Glutamatergic neuron (in vitro differentiated cells): ENCODE data around the gene DERA. TPM values are rescaled to one million over a fixed set of nuclear protein-coding genes. Genes with fewer than 3 reads are reported as not detected.

Source experiments
- DNase-seq: peaks from one replicate; pipeline ENCODE4 v3.0.0; 2022
- H3K27ac Mint-ChIP-seq: one replicate; pipeline ENCODE4 v1.8.0; 2020; ENCODE audit warnings: mild to moderate bottlenecking, mixed read lengths, inconsistent platforms; ENCODE audit not compliant: unreplicated experiment
- H3K27me3 Mint-ChIP-seq: one replicate; pipeline ENCODE4 v1.8.0; 2020; ENCODE audit warnings: mild to moderate bottlenecking, moderate library complexity, mixed read lengths, inconsistent platforms; ENCODE audit not compliant: unreplicated experiment
- H3K36me3 Mint-ChIP-seq: one replicate; pipeline ENCODE4 v1.8.0; 2020; ENCODE audit warnings: mild to moderate bottlenecking, mixed read lengths, inconsistent platforms; ENCODE audit not compliant: unreplicated experiment
- H3K4me1 Mint-ChIP-seq: one replicate; pipeline ENCODE4 v1.8.0; 2020; ENCODE audit warnings: mild to moderate bottlenecking, low read depth, mixed read lengths, inconsistent platforms; ENCODE audit not compliant: unreplicated experiment
- H3K4me3 Mint-ChIP-seq: one replicate; pipeline ENCODE4 v1.8.0; 2020; ENCODE audit warnings: mild to moderate bottlenecking, mixed read lengths, inconsistent platforms; ENCODE audit not compliant: unreplicated experiment
- H3K9me3 Mint-ChIP-seq: one replicate; pipeline ENCODE4 v1.8.0; 2020; ENCODE audit warnings: mild to moderate bottlenecking, moderate library complexity, mixed read lengths, inconsistent platforms; ENCODE audit not compliant: unreplicated experiment
- total RNA-seq: library from RNA; stranded (reverse); fragmentation: NEBNext Ultra II Directional; extraction: Animal tissue kit (Norgen Biotek cat#: 25700); gene quantifications from one replicate; pipeline ENCODE4 v1.2.1, GENCODE V29; 2021; ENCODE audit not compliant: unreplicated experiment
- TF ChIP-seq, protein P1 (sequence below): fragments of 200-600 bp; sonication (generic); IDR thresholded peaks from one replicate; pipeline ENCODE4 v1.5.0; 2021; ENCODE audit not compliant: partially characterized antibody, unreplicated experiment

DERA gene
- total RNA-seq, 1 donor from 2014 or later = 55.6 TPM

DNA sequence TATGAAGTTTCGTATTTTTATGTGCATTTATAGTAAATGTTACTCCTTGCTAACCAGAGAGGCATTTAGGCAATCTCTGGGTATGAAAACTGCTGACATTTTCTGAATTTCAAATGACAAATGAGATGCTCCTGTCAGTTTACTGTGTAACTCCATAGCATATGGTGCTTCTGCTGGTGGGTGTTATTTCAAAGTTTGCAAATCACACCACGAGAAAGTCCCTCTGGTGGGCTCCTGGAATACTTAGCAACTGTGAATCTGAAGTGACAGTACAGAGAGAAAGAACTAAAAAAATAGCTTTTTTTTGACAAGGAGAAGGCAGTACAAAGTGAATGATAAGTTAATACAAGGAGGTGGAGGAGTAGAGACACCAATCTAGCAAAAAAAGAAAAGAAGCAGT, 161.5 kb downstream of the DERA start:
- no peak for DNase-seq
- no peaks in the 10 kb centered on the region for H3K27me3 Mint-ChIP-seq
- TF ChIP-seq, protein P1, sequence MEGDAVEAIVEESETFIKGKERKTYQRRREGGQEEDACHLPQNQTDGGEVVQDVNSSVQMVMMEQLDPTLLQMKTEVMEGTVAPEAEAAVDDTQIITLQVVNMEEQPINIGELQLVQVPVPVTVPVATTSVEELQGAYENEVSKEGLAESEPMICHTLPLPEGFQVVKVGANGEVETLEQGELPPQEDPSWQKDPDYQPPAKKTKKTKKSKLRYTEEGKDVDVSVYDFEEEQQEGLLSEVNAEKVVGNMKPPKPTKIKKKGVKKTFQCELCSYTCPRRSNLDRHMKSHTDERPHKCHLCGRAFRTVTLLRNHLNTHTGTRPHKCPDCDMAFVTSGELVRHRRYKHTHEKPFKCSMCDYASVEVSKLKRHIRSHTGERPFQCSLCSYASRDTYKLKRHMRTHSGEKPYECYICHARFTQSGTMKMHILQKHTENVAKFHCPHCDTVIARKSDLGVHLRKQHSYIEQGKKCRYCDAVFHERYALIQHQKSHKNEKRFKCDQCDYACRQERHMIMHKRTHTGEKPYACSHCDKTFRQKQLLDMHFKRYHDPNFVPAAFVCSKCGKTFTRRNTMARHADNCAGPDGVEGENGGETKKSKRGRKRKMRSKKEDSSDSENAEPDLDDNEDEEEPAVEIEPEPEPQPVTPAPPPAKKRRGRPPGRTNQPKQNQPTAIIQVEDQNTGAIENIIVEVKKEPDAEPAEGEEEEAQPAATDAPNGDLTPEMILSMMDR = no peak
- H3K27ac Mint-ChIP-seq = no peak overlapping the region
- H3K4me3 Mint-ChIP-seq = no peak overlapping the region
- no peaks in the 10 kb centered on the region for H3K9me3 Mint-ChIP-seq
- no peaks in the 10 kb centered on the region for H3K36me3 Mint-ChIP-seq
- H3K4me1 Mint-ChIP-seq = no peaks in the 10 kb centered on the region

DNA sequence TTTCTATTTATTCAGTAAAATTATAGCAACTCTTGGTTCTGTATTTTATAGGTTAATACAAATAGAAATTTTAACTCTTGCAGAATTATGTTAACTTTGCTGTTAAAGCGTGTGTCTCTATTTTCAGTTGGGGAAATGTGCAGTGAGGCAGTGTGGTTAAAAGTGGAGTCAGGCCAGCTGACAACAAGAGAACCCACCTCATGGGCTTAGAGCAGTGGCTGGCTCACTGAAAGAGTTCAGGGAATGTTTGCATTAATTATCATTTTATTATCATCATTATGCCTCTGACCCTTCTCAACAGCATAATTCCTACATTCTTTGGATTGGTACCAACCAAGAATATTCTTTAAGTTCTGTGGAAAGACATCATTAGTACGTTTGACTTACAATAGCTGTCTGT, 163.8 kb downstream of the DERA start:
- no peaks in the 10 kb centered on the region for H3K4me1 Mint-ChIP-seq
- H3K9me3 Mint-ChIP-seq = no peaks in the 10 kb centered on the region
- H3K4me3 Mint-ChIP-seq = no peak overlapping the region
- no peaks in the 10 kb centered on the region for H3K27me3 Mint-ChIP-seq
- no peaks in the 10 kb centered on the region for H3K36me3 Mint-ChIP-seq
- DNase-seq = no peak
- H3K27ac Mint-ChIP-seq = no peak overlapping the region
- TF ChIP-seq, protein P1 = no peak

DNA sequence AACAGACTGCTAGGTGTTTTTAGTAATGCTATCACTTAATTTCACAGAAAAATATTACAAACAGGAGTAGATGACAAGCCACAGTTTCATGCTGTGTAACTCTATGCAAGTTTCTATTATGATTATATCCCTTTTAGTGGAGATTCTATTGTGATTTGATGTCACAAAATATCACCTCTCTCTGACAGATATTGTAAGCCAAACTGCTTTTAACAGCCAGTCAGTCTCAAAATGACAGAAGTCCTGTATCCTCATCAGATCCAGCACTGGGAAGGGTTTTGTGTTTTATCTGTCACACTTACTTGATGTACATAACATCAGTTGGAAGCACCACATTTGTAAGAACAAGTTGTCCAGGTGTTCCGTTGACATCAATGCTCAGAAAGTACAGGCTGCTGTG, 164.8 kb downstream of the DERA start:
- Mint-ChIP-seq H3K4me1 (no peaks in the 10 kb centered on the region), H3K36me3 (no peaks in the 10 kb centered on the region), H3K9me3 (no peaks in the 10 kb centered on the region), H3K4me3 (no peak overlapping the region), H3K27ac (no peak overlapping the region), H3K27me3 (no peaks in the 10 kb centered on the region)
- TF ChIP-seq, protein P1 = no peak
- DNase-seq = no peak

DNA sequence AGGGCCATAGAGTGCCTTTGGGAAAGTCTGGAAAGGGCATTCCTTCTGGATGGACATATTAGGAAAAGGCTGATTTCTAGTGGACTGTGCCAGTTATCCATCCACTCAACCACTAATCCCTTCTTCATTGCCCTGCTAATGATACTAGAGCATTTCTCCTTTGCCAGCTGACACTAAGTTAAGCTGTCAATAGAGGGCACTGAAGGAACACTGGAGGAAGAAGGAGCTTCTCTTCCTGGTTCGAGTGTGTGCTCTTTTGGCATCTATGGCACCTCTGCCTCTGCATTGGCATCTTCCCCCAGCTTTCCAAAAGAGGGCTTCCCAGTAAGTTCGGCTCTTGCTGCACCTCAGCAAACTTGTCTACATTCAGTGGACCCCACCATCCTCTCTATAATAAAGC, 165.4 kb downstream of the DERA start:
- DNase-seq = no peak
- H3K27me3 Mint-ChIP-seq = no peaks in the 10 kb centered on the region
- no peaks in the 10 kb centered on the region for H3K36me3 Mint-ChIP-seq
- TF ChIP-seq, protein P1 = no peak
- H3K27ac Mint-ChIP-seq = no peak overlapping the region
- no peaks in the 10 kb centered on the region for H3K4me1 Mint-ChIP-seq
- H3K9me3 Mint-ChIP-seq = no peaks in the 10 kb centered on the region
- H3K4me3 Mint-ChIP-seq = no peak overlapping the region

DNA sequence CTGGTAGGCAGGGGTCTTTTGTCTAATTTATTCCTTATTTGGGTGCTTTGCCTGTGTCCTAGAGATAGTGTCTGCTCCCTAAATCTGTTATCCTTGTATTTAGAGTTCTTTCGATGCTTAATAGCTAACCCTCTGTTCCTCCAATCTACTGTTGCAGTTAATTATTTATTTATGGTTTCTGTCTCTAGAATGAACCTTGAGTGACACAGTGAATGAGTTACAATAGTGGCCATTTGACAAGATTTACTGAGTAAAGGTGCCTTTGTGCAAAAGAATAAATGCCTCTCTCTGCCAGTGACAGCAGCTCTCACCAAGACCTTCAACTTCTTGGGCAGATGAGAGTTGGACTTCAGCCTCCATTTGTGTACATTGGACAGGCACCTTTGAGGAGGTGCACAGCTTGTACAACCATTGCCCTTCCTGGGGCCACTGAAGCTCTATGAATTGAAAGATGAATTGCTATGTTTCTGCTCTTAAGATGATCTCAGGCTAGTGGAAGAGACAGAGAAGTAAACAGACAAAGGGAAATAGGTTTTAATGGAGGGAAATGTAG, 165.9 kb downstream of the DERA start:
- Mint-ChIP-seq H3K4me1 (no peaks in the 10 kb centered on the region), H3K9me3 (no peaks in the 10 kb centered on the region), H3K36me3 (no peaks in the 10 kb centered on the region), H3K27me3 (no peaks in the 10 kb centered on the region), H3K4me3 (no peak overlapping the region), H3K27ac (no peak overlapping the region)
- no peak for DNase-seq
- TF ChIP-seq, protein P1 = no peak
